ENCODE measurements around the gene PYM1.

PYM1 gene

GRCh38 chr12:55875704-55876467 is 51.8 kb downstream of the PYM1 start:
- ChIA-PET CTCF (interaction anchor here (0.6 kb wide), 1 partner anchor 25 kb away, joined by 6 read pairs; no protein-coding TSS in a partner anchor), POLR2A (no interaction called here)
- Histone ChIP-seq H3K4me1 (ENCODE audit: control insufficient read depth, insufficient read depth, low read length) (no peaks in the 10 kb centered on the region), H3K36me3 (ENCODE audit: control insufficient read depth in 2 of 2, insufficient read depth in 1 of 2, low read length in 2 of 2) (no peaks in the 10 kb centered on the region), H3K27ac (ENCODE audit: extremely low read depth, low read depth, low read length) (no peak overlapping the region), H3K4me3 (ENCODE audit: low read depth, low read length) (no peak overlapping the region), H3K9me3 (ENCODE audit: control insufficient read depth, insufficient read depth, low read depth, low read length) (no peaks in the 10 kb centered on the region)
- TF ChIP-seq HOXC10 (CRISPR knock-in tag; IDR thresholded peaks at IDR 0.05) (no peak), KLF16 (tag by site-specific recombination; IDR thresholded peaks at IDR 0.05) (no peak), ZFHX2 (tag by site-specific recombination; conservative IDR thresholded peaks at IDR 0.05) (0 out of 2 replicates have a peak, but pooled peaks have one; percentile 16), ZNF629 (tag by site-specific recombination; IDR thresholded peaks at IDR 0.05) (no peak), ZNF280D (tag by site-specific recombination; IDR thresholded peaks at IDR 0.05) (no peak), ZNF341 (tag by site-specific recombination; IDR thresholded peaks at IDR 0.05; ENCODE audit: low read depth) (no peak), CTCF (tag by site-specific recombination; IDR thresholded peaks at IDR 0.05) (no peak)

- POLR2A ChIA-PET, result no interaction called here
- H3K27ac ChIP-seq (ENCODE audit: extremely low read depth, low read depth, low read length), result no peak overlapping the region
- no peak overlapping the region for H3K4me3 ChIP-seq (ENCODE audit: low read depth, low read length)
- no peaks in the 10 kb centered on the region for H3K36me3 ChIP-seq (ENCODE audit: control insufficient read depth in 2 of 2, insufficient read depth in 1 of 2, low read length in 2 of 2)
- no peak for TF ChIP-seq TRIM28 (IDR thresholded peaks at IDR 0.05; ENCODE audit: borderline replicate concordance, low read length)
- TF ChIP-seq GFI1B (tag by site-specific recombination; IDR thresholded peaks at IDR 0.05), result no peak
- TF ChIP-seq ZXDB (tag by site-specific recombination; IDR thresholded peaks at IDR 0.05), result no peak
- no peak for TF ChIP-seq ZNF202 (tag by site-specific recombination; IDR thresholded peaks at IDR 0.05; ENCODE audit: borderline replicate concordance)
- TF ChIP-seq ZNF48 (tag by site-specific recombination; IDR thresholded peaks at IDR 0.05), result no peak
- TF ChIP-seq OSR2 (tag by site-specific recombination; IDR thresholded peaks at IDR 0.05), result no peak
- no peak for TF ChIP-seq ZNF580 (tag by site-specific recombination; IDR thresholded peaks at IDR 0.05)
- TF ChIP-seq ZNF423 (tag by site-specific recombination; IDR thresholded peaks at IDR 0.05), result no peak
- no peak for TF ChIP-seq ZNF645 (tag by site-specific recombination; IDR thresholded peaks at IDR 0.05)
- TF ChIP-seq ZFP37 (tag by site-specific recombination; IDR thresholded peaks at IDR 0.05), result no peak
- no peak for TF ChIP-seq ZNF621 (tag by site-specific recombination; IDR thresholded peaks at IDR 0.05)
- no peak for TF ChIP-seq ZNF626 (tag by site-specific recombination; IDR thresholded peaks at IDR 0.05)
- CTCF ChIA-PET, result interaction anchor here (0.6 to 0.7 kb wide), 2 partner anchors 77 to 134 kb away, joined by 3 read pairs; no protein-coding TSS in a partner anchor
- no peaks in the 10 kb centered on the region for H3K9me3 ChIP-seq (ENCODE audit: control insufficient read depth, insufficient read depth, low read depth, low read length)
- H3K4me1 ChIP-seq (ENCODE audit: control insufficient read depth, insufficient read depth, low read length), result no peaks in the 10 kb centered on the region
Observed at GRCh38 chr12:55874443-55874842, 53.3 kb downstream of the PYM1 start.
